Fibroblast of pulmonary artery (primary cell): ENCODE data around the gene GPR135.

Experiments used
- DNase-seq: peaks from one replicate; pipeline ENCODE4 v3.0.0-alpha.2; 2010; ENCODE audit warnings: low read depth
- H3K4me3 ChIP-seq: replicated peaks from 2 replicates; pipeline ENCODE4 v1.5.1; 2011; ENCODE audit warnings: low read depth, mild to moderate bottlenecking, control low read depth, low read length, moderate library complexity
- TF ChIP-seq, protein P1 (sequence below): IDR thresholded peaks from 2 replicates; pipeline ENCODE4 v1.5.1; 2011; ENCODE audit warnings: mild to moderate bottlenecking, control low read depth, low read length, inconsistent platforms; ENCODE audit errors: missing control alignments

GPR135 gene

DNA sequence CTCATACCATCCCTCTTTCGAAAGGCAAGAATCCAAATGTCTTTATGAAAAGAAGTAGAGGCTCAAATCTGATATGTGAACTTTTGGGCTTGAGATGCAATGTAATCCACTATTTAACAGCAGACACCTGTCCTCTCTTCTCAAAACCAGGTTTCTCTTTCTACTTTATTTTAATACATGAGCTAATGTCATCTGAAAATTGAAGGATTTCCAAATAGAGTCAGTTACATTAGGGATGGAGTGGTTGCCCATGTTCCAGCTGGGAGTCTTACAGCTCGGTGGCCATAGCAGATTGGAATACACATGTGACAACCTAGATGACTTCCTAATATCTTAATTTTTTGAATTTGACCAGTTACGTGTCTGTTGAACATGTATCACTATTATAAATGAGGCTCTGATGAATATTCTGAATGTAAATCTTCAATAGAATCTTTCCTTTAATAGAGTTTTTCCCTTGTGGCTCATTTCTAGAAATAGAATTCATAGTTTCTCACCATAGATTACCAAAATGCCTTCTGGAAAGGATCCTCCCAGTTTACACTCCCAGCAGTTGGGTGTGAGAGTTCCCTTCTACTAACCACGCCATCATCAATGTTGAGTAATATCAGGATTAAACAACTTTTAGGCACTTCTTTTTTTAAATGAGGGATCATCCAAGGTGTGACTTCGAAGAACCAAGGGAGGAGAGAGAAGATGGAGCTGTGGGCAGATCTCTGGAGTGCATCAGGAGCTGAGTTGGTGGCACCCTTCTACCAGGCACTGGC lies 49.2 kb downstream of the GPR135 start:
- TF ChIP-seq, protein P1, sequence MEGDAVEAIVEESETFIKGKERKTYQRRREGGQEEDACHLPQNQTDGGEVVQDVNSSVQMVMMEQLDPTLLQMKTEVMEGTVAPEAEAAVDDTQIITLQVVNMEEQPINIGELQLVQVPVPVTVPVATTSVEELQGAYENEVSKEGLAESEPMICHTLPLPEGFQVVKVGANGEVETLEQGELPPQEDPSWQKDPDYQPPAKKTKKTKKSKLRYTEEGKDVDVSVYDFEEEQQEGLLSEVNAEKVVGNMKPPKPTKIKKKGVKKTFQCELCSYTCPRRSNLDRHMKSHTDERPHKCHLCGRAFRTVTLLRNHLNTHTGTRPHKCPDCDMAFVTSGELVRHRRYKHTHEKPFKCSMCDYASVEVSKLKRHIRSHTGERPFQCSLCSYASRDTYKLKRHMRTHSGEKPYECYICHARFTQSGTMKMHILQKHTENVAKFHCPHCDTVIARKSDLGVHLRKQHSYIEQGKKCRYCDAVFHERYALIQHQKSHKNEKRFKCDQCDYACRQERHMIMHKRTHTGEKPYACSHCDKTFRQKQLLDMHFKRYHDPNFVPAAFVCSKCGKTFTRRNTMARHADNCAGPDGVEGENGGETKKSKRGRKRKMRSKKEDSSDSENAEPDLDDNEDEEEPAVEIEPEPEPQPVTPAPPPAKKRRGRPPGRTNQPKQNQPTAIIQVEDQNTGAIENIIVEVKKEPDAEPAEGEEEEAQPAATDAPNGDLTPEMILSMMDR = no peak
- no peak overlapping the region for H3K4me3 ChIP-seq
- DNase-seq = no peak
